Mucosa of rectum (tissue), 2 donors: ENCODE data around the gene M6PR.
"Not testable (repeated sequence)": the region's sequence is repeated elsewhere in the genome, so short reads cannot be mapped to it uniquely, and the experiment has no call there.

Source experiments
- H3K27ac ChIP-seq, 2 donors: one replicate each; pipeline ENCODE4 v1.7.0; 2013; ENCODE audit warnings: inconsistent platforms in 2 of 2, low read depth in 2 of 2, low read length in 2 of 2
- H3K27me3 ChIP-seq, 2 donors: one replicate each; pipeline ENCODE4 v1.7.0; 2013; ENCODE audit warnings: low read length in 2 of 2; ENCODE audit not compliant: control insufficient read depth in 2 of 2, insufficient read depth in 2 of 2
- H3K36me3 ChIP-seq, 2 donors: one replicate each; pipeline ENCODE4 v1.7.0; 2013; ENCODE audit warnings: low read length in 2 of 2; ENCODE audit not compliant: control insufficient read depth in 2 of 2, insufficient read depth in 2 of 2
- H3K4me1 ChIP-seq, 2 donors: one replicate each; pipeline ENCODE4 v1.7.0; 2013; ENCODE audit warnings: low read length in 2 of 2, mild to moderate bottlenecking in 1 of 2; ENCODE audit not compliant: control insufficient read depth in 2 of 2, insufficient read depth in 2 of 2
- H3K4me3 ChIP-seq, 2 donors: one replicate each; pipeline ENCODE4 v1.7.0; 2013; ENCODE audit warnings: low read length in 2 of 2
- H3K9ac ChIP-seq, 2 donors: one replicate each; pipeline ENCODE4 v1.7.0; 2013; ENCODE audit warnings: low read length in 2 of 2, low read depth in 1 of 2, mild to moderate bottlenecking in 1 of 2
- H3K9me3 ChIP-seq, 2 donors: one replicate each; pipeline ENCODE4 v1.7.0; 2013; ENCODE audit warnings: low read length in 2 of 2; ENCODE audit not compliant: control insufficient read depth in 2 of 2
- donor health status: healthy.
- donor health status: Normal muscosa, but diverticular disease.

M6PR gene

GRCh38 chr12:8936735-8937134 lies 12.7 kb downstream of the M6PR start:
- Histone ChIP-seq H3K27ac (no peak overlapping the region), H3K36me3 (peaks cover 8 to 14% of the 10 kb centered on the region in 2 donors), H3K9me3 (no peaks in the 10 kb centered on the region), H3K27me3 (no peaks in the 10 kb centered on the region), H3K4me1 (no peaks in the 10 kb centered on the region), H3K9ac (no peak overlapping the region), H3K4me3 (no peak overlapping the region)

DNA sequence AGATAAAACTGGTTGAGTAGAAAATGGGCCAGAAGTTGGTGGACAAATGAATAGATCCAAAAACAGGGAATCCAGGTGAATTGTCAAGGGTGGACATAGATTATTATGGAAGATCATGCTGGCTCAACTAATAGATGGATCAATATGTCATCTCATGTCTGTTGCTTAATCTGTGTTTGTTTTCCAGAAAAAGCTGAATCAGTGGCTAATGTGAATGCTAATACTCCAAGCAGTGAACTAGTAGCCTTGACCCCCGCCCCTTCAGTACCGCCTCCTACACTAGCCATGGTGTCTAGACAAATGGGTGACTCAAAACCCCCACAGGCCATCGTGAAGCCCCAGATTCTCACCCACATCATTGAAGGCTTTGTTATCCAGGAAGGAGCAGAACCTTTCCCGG lies 15.4 kb downstream of the M6PR start:
- not testable (repeated sequence) for H3K9me3 ChIP-seq, H3K4me3 ChIP-seq, H3K9ac ChIP-seq, H3K27ac ChIP-seq, H3K4me1 ChIP-seq, H3K27me3 ChIP-seq
- H3K36me3 ChIP-seq, result peaks cover 3 to 12% of the 10 kb centered on the region in 2 donors

DNA sequence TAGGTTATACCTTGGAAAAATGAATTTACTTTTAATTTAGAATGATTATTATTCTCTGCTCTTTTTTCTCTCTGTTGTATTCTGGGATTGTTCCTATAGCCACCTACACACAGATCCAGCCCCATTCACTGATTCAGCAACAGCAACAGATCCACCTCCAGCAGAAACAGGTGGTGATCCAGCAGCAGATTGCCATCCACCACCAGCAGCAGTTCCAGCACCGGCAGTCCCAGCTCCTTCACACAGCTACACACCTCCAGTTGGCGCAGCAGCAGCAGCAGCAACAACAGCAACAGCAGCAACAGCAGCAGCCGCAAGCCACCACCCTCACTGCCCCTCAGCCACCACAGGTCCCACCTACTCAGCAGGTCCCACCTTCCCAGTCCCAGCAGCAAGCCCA lies 17.0 kb downstream of the M6PR start:
- H3K4me1 ChIP-seq, H3K27ac ChIP-seq, H3K9ac ChIP-seq, H3K27me3 ChIP-seq, H3K4me3 ChIP-seq, H3K9me3 ChIP-seq: not testable (repeated sequence)
- peaks cover 3 to 11% of the 10 kb centered on the region in 2 donors for H3K36me3 ChIP-seq

DNA sequence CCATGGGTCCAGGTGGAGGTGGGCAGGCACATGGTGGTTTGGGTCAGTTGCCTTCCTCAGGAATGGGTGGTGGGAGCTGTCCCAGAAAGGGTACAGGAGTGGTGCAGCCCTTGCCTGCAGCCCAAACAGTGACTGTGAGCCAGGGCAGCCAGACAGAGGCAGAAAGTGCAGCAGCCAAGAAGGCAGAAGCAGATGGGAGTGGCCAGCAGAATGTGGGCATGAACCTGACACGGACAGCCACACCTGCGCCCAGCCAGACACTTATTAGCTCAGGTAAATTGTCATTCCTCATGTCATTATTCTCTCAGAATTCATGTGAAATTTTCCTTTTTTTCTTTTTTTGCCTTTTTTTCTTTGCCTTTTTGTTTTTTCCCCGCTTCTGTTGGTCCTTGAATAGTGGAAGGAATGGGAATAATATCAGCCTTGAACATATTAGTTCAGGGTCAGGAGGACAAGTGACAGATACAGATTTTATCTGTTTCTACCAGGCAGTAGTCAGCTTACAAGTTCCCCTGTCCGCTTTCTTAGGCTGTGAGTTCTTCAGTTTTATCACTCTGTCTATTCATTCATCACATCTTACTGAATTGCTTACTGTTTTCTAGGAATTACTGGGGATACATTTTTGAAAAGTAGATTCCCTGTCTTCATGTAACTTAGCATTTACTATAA lies 18.7 kb downstream of the M6PR start:
- H3K4me3 ChIP-seq, H3K4me1 ChIP-seq, H3K9me3 ChIP-seq, H3K27me3 ChIP-seq, H3K9ac ChIP-seq, H3K27ac ChIP-seq, H3K36me3 ChIP-seq: not testable (repeated sequence)

- Histone ChIP-seq H3K27ac (no peak overlapping the region), H3K4me1 (no peaks in the 10 kb centered on the region), H3K4me3 (no peak overlapping the region), H3K9me3 (no peaks in the 10 kb centered on the region), H3K27me3 (no peaks in the 10 kb centered on the region), H3K9ac (no peak overlapping the region), H3K36me3 (no peaks in the 10 kb centered on the region)
These were observed 26.9 kb downstream of the M6PR start for GRCh38 chr12:8922544-8922943.

- not testable (repeated sequence) for H3K27me3 ChIP-seq, H3K9me3 ChIP-seq, H3K9ac ChIP-seq, H3K4me1 ChIP-seq, H3K36me3 ChIP-seq, H3K27ac ChIP-seq, H3K4me3 ChIP-seq
These were observed 29.8 kb downstream of the M6PR start for GRCh38 chr12:8919643-8920042.

GRCh38 chr12:8917751-8918150 lies 31.7 kb downstream of the M6PR start:
- peaks cover 7 to 10% of the 10 kb centered on the region in 2 donors for H3K4me1 ChIP-seq
- H3K27me3 ChIP-seq, result no peaks in the 10 kb centered on the region
- H3K9ac ChIP-seq, result no peak overlapping the region
- H3K4me3 ChIP-seq, result no peak overlapping the region
- H3K9me3 ChIP-seq, result no peaks in the 10 kb centered on the region
- H3K36me3 ChIP-seq, result no peaks in the 10 kb centered on the region
- H3K27ac ChIP-seq, result no peak overlapping the region

GRCh38 chr12:8917031-8917430 lies 32.4 kb downstream of the M6PR start:
- H3K36me3 ChIP-seq, result no peaks in the 10 kb centered on the region
- H3K9me3 ChIP-seq, result no peaks in the 10 kb centered on the region
- H3K27me3 ChIP-seq, result no peaks in the 10 kb centered on the region
- no peak overlapping the region for H3K4me3 ChIP-seq
- H3K27ac ChIP-seq, result no peak overlapping the region
- H3K9ac ChIP-seq, result no peak overlapping the region
- H3K4me1 ChIP-seq, result peaks cover 7 to 10% of the 10 kb centered on the region in 2 donors

- Histone ChIP-seq H3K4me1 (peaks cover 7 to 10% of the 10 kb centered on the region in 2 donors), H3K9ac (no peak overlapping the region), H3K9me3 (no peaks in the 10 kb centered on the region), H3K27me3 (no peaks in the 10 kb centered on the region), H3K4me3 (no peak overlapping the region), H3K36me3 (no peaks in the 10 kb centered on the region), H3K27ac (no peak overlapping the region)
These were observed 33.3 kb downstream of the M6PR start for GRCh38 chr12:8916154-8916553.

- peak overlapping the region in 1 of 2 donors; percentile 61 for H3K27ac ChIP-seq
- H3K9ac ChIP-seq, result peak overlapping the region; percentile 61 to 68
These were observed 34.5 kb downstream of the M6PR start for GRCh38 chr12:8914716-8915526.

More at GRCh38 chr12:8914716-8915526, 34.5 kb downstream of the M6PR start:
- H3K4me1 ChIP-seq, result peaks cover 7 to 10% of the 10 kb centered on the region in 2 donors
- H3K27me3 ChIP-seq, result no peaks in the 10 kb centered on the region
- no peaks in the 10 kb centered on the region for H3K36me3 ChIP-seq
- peak overlapping the region; percentile 69 to 90 for H3K4me3 ChIP-seq
- H3K9me3 ChIP-seq, result no peaks in the 10 kb centered on the region
